Progenitor cell of endocrine pancreas (in vitro differentiated cells): ENCODE measurements around the gene ELOA. TPM values are rescaled to one million over a fixed set of nuclear protein-coding genes. Genes with fewer than 3 reads are reported as not detected.

Experiments used
- DNase-seq: peaks from one replicate; pipeline ENCODE4 v3.0.0; 2021; ENCODE audit warnings: low spot score; ENCODE audit not compliant: unreplicated experiment
- H3K27ac Mint-ChIP-seq: 2 replicates; pipeline ENCODE4 v1.8.0; 2021; ENCODE audit warnings: mild to moderate bottlenecking, moderate library complexity, mixed read lengths
- H3K27me3 Mint-ChIP-seq: 2 replicates; pipeline ENCODE4 v1.8.0; 2021; ENCODE audit warnings: mixed read lengths
- H3K36me3 Mint-ChIP-seq: 2 replicates; pipeline ENCODE4 v1.8.0; 2022; ENCODE audit warnings: mixed read lengths; ENCODE audit not compliant: insufficient read depth
- H3K4me1 Mint-ChIP-seq: 2 replicates; pipeline ENCODE4 v1.8.0; 2021; ENCODE audit warnings: low read depth, mixed read lengths
- H3K4me3 Mint-ChIP-seq: 2 replicates; pipeline ENCODE4 v1.8.0; 2021; ENCODE audit warnings: low read depth, mild to moderate bottlenecking, moderate library complexity, mixed read lengths
- H3K9me3 Mint-ChIP-seq: 2 replicates; pipeline ENCODE4 v1.8.0; 2021; ENCODE audit warnings: low read depth, mixed read lengths
- total RNA-seq: library from RNA; stranded (reverse); gene quantifications from 2 replicates; pipeline ENCODE4 v1.2.1, GENCODE V29; 2021
- TF ChIP-seq, protein P1 (sequence below): fragments of 200-600 bp; sonication (generic); IDR thresholded peaks from one replicate; pipeline ENCODE4 v1.5.0; 2021; ENCODE audit warnings: antibody characterized with exemption, mild to moderate bottlenecking; ENCODE audit not compliant: unreplicated experiment

The ELOA gene
- total RNA-seq, 1 donor from 2014 or later, result 37.5 TPM

DNA sequence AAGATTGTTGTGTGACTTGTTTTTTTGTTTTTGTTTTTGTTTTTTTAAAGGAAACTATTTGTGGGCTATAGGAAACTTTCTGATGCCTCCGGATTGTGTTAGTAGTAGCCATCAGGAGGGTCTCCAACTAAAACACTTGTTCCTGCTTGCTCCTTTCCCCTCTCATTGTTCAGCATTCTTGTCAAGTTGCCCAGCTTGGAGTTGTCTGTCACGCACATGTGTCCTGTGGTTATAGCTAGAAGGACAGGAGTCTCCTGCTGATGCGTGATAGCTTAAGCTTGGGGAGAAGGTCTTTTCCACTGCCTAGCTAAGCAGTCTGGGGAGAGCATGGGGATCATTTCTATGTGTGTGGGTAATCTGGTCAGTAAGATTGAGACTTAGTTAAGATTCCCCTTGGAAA, 44.4 kb downstream of the ELOA start:
- Mint-ChIP-seq H3K27ac (no peak overlapping the region), H3K4me3 (no peak overlapping the region), H3K9me3 (no peaks in the 10 kb centered on the region), H3K27me3 (no peaks in the 10 kb centered on the region), H3K36me3 (peaks cover 25% of the 10 kb centered on the region), H3K4me1 (peaks cover 11% of the 10 kb centered on the region)
- TF ChIP-seq, protein P1, sequence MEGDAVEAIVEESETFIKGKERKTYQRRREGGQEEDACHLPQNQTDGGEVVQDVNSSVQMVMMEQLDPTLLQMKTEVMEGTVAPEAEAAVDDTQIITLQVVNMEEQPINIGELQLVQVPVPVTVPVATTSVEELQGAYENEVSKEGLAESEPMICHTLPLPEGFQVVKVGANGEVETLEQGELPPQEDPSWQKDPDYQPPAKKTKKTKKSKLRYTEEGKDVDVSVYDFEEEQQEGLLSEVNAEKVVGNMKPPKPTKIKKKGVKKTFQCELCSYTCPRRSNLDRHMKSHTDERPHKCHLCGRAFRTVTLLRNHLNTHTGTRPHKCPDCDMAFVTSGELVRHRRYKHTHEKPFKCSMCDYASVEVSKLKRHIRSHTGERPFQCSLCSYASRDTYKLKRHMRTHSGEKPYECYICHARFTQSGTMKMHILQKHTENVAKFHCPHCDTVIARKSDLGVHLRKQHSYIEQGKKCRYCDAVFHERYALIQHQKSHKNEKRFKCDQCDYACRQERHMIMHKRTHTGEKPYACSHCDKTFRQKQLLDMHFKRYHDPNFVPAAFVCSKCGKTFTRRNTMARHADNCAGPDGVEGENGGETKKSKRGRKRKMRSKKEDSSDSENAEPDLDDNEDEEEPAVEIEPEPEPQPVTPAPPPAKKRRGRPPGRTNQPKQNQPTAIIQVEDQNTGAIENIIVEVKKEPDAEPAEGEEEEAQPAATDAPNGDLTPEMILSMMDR, result no peak
- no peak for DNase-seq

DNA sequence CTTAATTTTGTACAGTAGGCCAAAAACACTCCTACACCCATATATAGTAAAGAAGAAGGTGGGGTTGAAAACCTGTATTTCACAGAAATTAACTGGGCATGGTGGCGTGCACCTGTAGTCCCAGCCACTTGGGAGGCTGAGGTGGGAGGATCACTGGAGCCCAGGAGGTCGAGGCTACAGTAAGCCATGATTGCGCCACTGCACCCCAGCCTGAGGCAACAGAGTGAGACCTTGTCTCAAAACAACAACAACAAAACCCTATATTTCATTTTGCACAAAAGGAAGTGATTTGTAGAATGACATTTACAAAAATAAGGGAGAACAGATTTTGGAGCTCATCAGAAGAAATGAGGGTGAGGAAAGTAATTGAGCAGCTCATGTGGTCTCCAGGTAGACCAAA, 45.4 kb downstream of the ELOA start:
- H3K4me1 Mint-ChIP-seq, result peaks cover 11% of the 10 kb centered on the region
- H3K36me3 Mint-ChIP-seq, result peaks cover 25% of the 10 kb centered on the region
- H3K27me3 Mint-ChIP-seq, result no peaks in the 10 kb centered on the region
- no peaks in the 10 kb centered on the region for H3K9me3 Mint-ChIP-seq
- H3K27ac Mint-ChIP-seq, result no peak overlapping the region
- TF ChIP-seq, protein P1, result no peak
- no peak for DNase-seq
- no peak overlapping the region for H3K4me3 Mint-ChIP-seq

DNA sequence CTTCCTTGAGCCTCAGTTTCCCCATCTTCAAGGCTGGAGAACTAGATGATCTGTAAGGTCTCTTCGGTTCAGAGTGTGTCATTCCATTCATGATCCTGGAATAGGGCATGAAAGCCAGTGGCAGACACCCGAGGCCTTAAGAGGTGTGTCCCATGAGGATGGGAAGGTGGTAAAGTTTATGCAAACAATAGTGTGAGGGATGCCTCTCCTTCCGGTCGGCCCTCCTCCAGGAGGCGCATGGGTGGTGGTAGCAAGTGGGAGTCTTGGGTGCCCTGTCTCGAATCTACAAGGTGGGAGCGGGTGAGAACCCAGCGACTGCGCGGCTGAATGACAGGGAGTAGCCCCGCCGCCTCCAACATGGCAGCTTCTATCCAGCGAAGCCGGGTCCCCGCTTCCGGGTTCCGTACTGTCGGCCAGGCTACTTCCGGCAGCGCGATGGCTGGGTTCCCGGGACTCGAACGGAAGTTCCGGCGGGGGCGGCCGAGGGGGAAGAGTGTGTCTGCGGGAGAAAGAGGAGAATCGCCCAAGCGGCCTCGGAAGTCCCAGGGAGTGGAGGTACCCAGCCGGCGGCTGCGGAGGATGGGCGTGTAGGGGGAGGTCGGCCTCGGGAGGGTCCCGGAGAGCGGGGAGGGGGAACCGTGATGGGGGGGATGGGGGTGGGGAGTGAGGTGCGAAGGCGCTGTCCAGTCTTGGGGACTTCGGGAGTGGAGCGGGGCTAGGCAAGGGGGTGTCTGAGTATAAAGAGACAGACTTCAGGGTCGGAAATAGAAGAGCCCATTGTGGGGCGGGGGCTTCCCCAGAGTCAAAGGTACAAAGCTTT, 47.6 kb downstream of the ELOA start, which contains the start of gene LYPLA2:
Gene LYPLA2 (plus strand): TSS at position 450 of the 820 bp plus-strand sequence. CDS start 1,538 bp downstream, outside the sequence.
- Mint-ChIP-seq H3K27me3 (no peaks in the 10 kb centered on the region), H3K36me3 (peaks cover 22% of the 10 kb centered on the region), H3K27ac (peak within 1 kb of the TSS; percentile 93), H3K4me3 (peak within 1 kb of the TSS; percentile 100), H3K4me1 (peaks cover 11% of the 10 kb centered on the region), H3K9me3 (no peaks in the 10 kb centered on the region)
- DNase-seq, result peak; percentile 71
- TF ChIP-seq, protein P1, result no peak

DNA sequence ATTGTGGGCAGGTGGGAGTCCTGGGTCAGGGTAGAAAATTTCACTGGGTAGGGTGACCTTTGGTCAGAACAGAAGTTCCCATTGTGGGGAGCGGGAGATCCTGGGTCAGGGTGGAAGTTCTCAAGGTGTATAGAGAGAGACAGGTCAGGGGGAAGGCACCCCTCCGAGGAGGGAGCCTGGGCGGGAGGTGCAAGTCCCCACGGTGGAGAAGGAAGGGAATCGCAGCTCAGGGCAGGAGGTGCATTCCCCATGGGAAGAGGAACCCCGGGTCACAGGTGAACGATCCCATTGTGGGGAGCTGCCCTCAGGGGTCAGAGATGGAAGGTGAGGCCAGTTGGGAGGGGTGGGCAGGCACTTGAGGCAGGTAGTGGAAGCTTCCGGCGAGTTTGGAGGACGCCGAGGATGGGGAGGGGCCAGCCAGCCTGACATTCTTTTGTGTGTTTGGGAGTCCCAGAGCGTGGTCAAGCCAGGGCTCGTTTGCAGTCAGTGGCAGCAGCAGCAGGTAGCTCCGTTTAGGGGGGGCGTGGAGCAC, 48.3 kb downstream of the ELOA start:
- H3K36me3 Mint-ChIP-seq, result peaks cover 16% of the 10 kb centered on the region
- H3K4me1 Mint-ChIP-seq, result peaks cover 11% of the 10 kb centered on the region
- H3K4me3 Mint-ChIP-seq, result peak overlapping the region; percentile 100
- no peaks in the 10 kb centered on the region for H3K27me3 Mint-ChIP-seq
- DNase-seq, result no peak
- TF ChIP-seq, protein P1, result no peak
- H3K27ac Mint-ChIP-seq, result peak overlapping the region; percentile 93
- H3K9me3 Mint-ChIP-seq, result no peaks in the 10 kb centered on the region

DNA sequence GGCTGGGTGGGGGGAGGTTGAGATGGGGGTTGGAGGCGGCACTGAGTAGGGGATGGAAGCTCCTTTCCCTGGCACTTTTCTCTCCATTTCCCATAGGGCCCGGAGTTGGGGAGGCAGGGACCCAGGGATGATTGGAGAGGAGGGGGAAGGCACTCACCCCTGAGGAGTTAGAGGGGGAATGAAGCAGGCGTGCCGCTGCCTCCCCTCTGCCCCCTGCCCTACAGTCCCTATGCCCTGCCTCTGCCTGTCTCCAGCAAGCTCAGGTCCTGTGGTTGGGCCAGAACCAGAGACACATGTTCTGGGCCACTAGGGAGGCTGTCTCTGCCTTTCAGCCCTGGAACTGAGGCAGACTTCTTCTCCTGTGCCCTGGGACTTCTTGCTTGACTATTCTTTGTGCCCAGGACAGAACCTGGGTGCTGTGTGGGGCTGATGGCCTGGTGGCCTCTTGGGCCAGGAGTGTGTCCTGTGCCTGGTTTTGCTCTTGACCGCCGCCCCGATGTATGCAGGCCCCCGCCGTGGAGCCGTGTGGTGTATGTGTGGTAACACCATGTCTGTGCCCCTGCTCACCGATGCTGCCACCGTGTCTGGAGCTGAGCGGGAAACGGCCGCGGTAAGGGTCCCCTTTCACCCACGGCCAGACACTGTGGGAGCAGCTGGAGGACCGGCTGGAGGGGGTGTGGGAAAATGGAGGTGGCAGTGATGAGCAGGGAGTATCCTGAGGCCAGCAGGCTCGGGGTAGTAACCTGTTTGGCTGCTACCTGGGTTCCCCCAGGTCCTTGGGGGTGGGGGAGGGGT, 49.1 kb downstream of the ELOA start:
- H3K9me3 Mint-ChIP-seq, result no peaks in the 10 kb centered on the region
- TF ChIP-seq, protein P1, result no peak
- H3K4me1 Mint-ChIP-seq, result peaks cover 11% of the 10 kb centered on the region
- H3K36me3 Mint-ChIP-seq, result peaks cover 10% of the 10 kb centered on the region
- H3K27me3 Mint-ChIP-seq, result no peaks in the 10 kb centered on the region
- DNase-seq, result no peak
- peak overlapping the region; percentile 100 for H3K4me3 Mint-ChIP-seq
- peak overlapping the region; percentile 93 for H3K27ac Mint-ChIP-seq
